Inferior parietal cortex (tissue), 1 donor: ENCODE data around the gene FBXO27.
"Not testable (repeated sequence)": the region's sequence is repeated elsewhere in the genome, so short reads cannot be mapped to it uniquely, and the experiment has no call there.

Source experiments
- DNase-seq: peaks from one replicate; pipeline ENCODE4 v3.0.0-alpha.2; 2016; ENCODE audit errors: extremely low spot score

Gene FBXO27

DNA sequence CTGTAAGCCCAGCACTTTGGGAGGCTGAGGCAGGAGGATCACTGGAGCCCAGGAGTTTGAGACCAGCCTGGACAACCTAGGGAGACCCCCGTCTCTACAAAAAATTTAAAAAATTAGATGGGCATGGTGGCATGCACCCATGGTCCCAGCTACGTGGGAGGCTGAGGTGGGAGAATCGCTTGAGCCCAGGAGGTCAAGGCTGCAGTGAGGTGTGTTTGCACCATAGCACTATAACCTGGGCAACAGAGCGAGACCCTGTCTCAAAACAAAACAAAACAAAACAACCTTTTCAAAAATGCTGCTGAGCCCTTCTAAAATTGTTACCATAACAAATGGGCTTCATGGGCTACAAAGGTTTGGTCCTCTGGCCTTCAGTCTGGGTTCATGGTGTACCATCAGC is 43.7 kb downstream of the FBXO27 start:
- DNase-seq, result not testable (repeated sequence)

- DNase-seq, result not testable (repeated sequence)
These were observed 44.6 kb downstream of the FBXO27 start for GRCh38 chr19:38987745-38988144.

- no peak for DNase-seq
These were observed 47.1 kb downstream of the FBXO27 start for GRCh38 chr19:38985262-38985661.

DNA sequence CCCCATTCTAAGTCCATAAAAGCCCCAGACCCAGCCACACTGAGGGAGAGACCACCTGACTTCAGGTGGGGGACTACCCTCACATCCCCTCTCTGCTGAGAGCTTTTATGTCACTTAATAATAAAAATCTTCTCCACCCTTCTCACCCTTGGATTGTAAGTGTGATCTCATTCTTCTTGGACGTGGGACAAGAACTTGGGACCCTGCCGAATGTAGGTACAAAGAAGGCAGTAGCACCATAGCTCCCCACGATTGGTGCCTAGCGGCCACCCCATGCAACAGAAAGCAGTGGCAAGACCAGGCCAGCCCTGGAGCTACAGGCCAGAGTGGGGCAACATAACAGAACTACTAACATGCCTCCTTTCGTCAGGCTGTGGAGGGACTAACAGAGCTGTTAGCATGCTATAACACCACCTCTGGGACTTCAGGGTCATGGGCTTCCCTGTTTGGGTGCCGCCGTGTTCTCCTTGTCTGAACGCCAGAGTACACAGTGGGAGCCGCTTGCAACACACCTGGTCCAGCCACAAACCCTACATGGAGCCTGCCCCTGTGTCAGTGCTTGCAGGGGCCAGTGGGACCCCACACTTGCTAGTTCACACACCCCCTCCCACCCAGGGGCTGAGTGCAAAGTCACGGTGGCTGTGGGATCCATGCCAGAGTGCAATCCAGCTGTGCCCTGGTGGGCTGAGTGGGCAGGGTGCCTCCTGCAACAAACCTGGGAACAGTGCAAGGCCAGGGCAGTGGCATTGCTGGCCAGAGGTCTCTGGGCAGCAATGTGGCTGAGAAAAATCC is 51.6 kb downstream of the FBXO27 start:
- no peak for DNase-seq

DNA sequence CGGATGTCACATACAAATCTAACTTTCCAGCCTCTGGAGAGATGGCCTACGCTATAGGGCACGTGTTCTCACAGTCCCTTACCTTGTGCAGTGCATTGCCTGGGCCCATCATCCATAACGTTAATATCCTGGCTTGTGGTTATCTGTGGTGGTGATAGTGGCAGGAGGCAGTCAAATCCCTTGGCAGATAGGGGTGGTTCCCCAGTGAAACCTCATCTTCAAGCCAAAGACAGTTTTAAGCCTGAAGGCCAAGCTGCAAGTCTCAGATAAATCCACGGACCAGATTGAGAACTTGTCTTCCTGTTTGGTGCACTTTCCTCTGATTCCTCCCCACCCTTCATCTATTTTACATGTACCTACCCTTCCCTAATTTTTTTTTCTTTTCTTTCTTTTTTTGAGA is 52.5 kb downstream of the FBXO27 start:
- DNase-seq, result no peak

GRCh38 chr19:38978326-38978689 is 54.0 kb downstream of the FBXO27 start:
- no peak for DNase-seq

GRCh38 chr19:38977445-38978325 is 54.7 kb downstream of the FBXO27 start:
- no peak for DNase-seq

DNA sequence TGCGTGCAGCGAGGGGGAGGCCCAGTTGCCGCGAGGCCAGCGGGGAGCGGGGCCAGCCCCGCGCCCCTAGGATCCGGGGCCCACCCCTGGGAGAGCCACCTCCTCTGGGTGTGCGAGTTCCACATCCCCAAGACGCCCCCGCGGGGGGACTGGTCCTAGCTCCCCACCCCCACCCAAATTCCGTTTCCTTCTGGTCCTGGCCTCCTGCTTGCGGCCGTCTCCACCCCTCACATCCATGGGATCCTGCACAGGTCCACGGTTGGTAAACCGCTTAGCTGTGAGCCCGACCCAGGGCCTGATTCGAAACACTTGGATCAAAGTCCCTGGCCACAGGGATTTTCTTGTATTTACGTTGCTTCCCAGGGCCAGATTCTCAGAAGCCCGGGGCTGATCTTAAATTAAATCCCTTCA is 56.5 kb downstream of the FBXO27 start:
- no peak for DNase-seq

DNA sequence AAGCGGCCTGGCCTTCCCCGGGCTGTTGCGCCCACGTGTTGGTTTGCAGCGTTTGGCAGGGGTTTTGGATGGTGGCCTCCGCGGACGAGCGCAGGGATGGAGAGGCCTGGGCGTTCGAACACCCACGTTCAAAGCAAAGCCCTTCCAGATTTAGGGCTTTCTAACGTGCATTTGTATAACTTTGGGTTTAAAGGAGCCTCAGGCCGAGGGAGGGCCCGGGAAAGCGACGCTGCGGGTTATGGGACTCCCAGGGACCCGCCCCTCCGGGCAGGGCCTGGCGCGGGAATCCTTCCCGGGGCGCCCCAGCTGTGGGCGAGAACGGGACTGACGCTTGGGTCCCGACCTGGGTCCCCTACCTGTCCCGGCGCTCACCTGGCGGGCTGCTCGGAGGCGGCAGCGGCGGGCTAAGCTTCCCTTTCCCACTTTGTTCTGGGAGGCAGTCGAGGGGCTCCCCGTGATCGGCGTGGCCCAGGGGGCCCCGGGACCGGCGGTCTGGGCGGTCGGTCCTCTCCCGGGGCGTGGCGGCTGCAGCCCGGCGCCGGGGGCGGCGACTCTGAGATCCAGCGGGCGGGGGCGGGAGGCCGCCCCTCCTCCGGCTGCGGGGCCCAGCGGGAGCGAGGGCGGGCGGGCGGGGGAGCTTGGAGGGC is 57.0 kb downstream of the FBXO27 start, which contains the start of gene FBXO17:
Gene FBXO17, minus strand, starts transcription at position 529 of the 647 bp plus-strand sequence. CDS start 25,423 bp downstream, outside the sequence.
- peak; percentile 45 for DNase-seq

- DNase-seq, result no peak
These were observed 57.6 kb downstream of the FBXO27 start for GRCh38 chr19:38974624-38975213.
